Measurements from ENCODE around the gene C12orf76. TPM values are rescaled to one million over a fixed set of nuclear protein-coding genes. Genes with fewer than 3 reads are reported as not detected.

Gene C12orf76
- total and polyA plus RNA-seq, 9 of the 15 experiments (the other 6 are each of a cell fraction or from before 2014, with no cell fraction given), result 6.3 to 38.6 (median 12.3) TPM

GRCh38 chr12:110079477-110080400, 31.4 kb upstream of the C12orf76 start (continued):
- no peak; the same call in 1 of the 2 replicates for TF ChIP-seq ARID4B (CRISPR knock-in tag; IDR thresholded peaks at IDR 0.05)
- peak; percentile 92 for TF ChIP-seq MEF2A (IDR thresholded peaks at IDR 0.05; ENCODE audit: control insufficient read depth, low read depth, low read length)
- no peak for TF ChIP-seq DLX4 (CRISPR knock-in tag; IDR thresholded peaks at IDR 0.05)
- TF ChIP-seq HDAC3 (IDR thresholded peaks at IDR 0.05; ENCODE audit: borderline replicate concordance, partially characterized antibody), result peak; percentile 79
- TF ChIP-seq SRSF9 (IDR thresholded peaks at IDR 0.05; ENCODE audit: borderline replicate concordance, low read depth, low read length), result no peak
- TF ChIP-seq PATZ1 (CRISPR knock-in tag; IDR thresholded peaks at IDR 0.05; ENCODE audit: borderline replicate concordance), result no peak
- 0 out of 4 replicates have a peak, but pooled peaks of 1 of the 2 experiments have one; percentile 8 for TF ChIP-seq RAD21 (CRISPR knock-in tag; conservative IDR thresholded peaks at IDR 0.05 in 1 of 2, IDR thresholded peaks at IDR 0.05 in 1 of 2)
- TF ChIP-seq NR2C1 (IDR thresholded peaks at IDR 0.05), result no peak; the same call in 1 of the 2 replicates
- peak; percentile 77 for TF ChIP-seq NR2C1 (tag; IDR thresholded peaks at IDR 0.05)
- no peak for TF ChIP-seq RREB1 (CRISPR knock-in tag; IDR thresholded peaks at IDR 0.05)
- TF ChIP-seq POLR2AphosphoS2 (IDR thresholded peaks at IDR 0.05; ENCODE audit: low read length), result no peak
- TF ChIP-seq KAT8 (IDR thresholded peaks at IDR 0.05; ENCODE audit: low read depth), result no peak

Data from K562 (cell line).